Stimulated activated effector memory CD8-positive, alpha-beta T cell treated with anti-CD3 and anti-CD28 coated beads, Interleukin-12 subunit alpha, Interleukin-12 subunit beta, amount 100 ng/mL, for 72 hours (primary cell): ENCODE results near the gene CASZ1.

ENCODE experiments used
- ATAC-seq: fragments of 150-1000 bp; cut with Tn5 transposase; 2 replicates; pipeline ENCODE4 v1.10.0; 2021
- DNase-seq, 2 donors: peaks; one replicate each; pipeline ENCODE4 v3.0.0; 2021 to 2022; ENCODE audit warnings: low spot score in 2 of 2
- H3K27ac Mint-ChIP-seq: one replicate; pipeline ENCODE4 v1.8.0; 2022; ENCODE audit warnings: mild to moderate bottlenecking, mixed read lengths
- H3K36me3 Mint-ChIP-seq: one replicate; pipeline ENCODE4 v1.8.0; 2022; ENCODE audit warnings: mild to moderate bottlenecking, mixed read lengths
- H3K4me1 Mint-ChIP-seq: one replicate; pipeline ENCODE4 v1.8.0; 2022; ENCODE audit warnings: mixed read lengths
- H3K4me3 Mint-ChIP-seq: one replicate; pipeline ENCODE4 v1.8.0; 2022; ENCODE audit warnings: mild to moderate bottlenecking, mixed read lengths
- H3K9me3 Mint-ChIP-seq: one replicate; pipeline ENCODE4 v1.8.0; 2022; ENCODE audit warnings: mixed read lengths

CASZ1 gene

DNA sequence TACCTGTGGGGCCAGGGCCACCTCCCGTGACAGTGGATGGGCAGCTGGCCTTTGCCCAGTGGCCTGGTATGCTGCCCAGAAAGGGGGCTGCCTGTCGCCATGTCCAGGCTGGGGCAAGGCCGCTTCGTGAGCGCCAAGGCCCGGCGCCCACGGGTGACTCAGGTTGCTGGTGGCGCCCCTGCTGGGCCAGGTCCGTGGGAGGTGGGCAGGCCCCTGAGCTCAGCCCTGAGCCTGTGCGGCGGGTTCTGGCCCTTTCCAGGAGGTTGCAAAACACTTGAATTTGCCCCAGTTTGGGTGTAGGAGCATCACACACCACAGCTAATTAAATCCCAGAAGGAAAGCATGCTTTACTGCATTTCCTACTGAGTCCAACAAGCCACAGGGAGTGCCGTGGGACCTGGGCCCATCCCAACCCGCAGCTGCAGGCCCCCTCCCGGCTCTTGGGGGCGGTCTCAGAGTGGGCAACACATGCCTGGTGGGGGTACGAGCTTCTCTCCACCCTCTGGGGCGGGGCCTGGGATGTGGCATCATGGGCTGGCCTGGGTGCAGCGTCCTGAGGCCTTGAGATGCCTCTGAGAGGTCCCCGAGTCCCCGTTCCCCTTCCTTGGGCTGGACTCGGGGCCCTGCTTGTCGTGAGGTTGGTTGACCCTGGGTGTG lies 161.9 kb downstream of the CASZ1 start:
- DNase-seq (no peak), ATAC-seq (no peak)
- H3K27ac Mint-ChIP-seq: no peak overlapping the region
- H3K4me3 Mint-ChIP-seq: no peak overlapping the region
- H3K9me3 Mint-ChIP-seq: no peaks in the 10 kb centered on the region
- peaks cover 11% of the 10 kb centered on the region for H3K36me3 Mint-ChIP-seq
- no peaks in the 10 kb centered on the region for H3K4me1 Mint-ChIP-seq

DNA sequence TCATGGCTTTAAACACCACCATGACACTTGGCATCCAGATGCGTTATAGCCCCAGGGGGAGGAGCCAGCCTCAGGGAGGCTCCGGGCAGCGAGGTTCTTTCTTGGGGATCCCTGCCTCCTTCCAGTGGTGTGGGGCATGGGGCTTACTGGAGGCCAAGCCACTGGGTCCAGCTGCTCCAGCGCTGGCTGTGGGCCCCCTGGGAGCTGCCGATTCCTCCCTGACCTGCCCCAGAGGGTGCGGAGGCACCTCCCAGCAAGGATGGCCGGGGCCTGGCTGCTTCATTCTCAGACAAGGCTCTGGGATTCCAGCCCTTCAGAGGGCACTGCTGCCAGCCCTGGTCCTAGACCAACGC lies 162.4 kb downstream of the CASZ1 start:
- Mint-ChIP-seq H3K27ac (no peak overlapping the region), H3K36me3 (peaks cover 11% of the 10 kb centered on the region), H3K4me3 (no peak overlapping the region), H3K9me3 (no peaks in the 10 kb centered on the region), H3K4me1 (no peaks in the 10 kb centered on the region)
- DNase-seq (no peak), ATAC-seq (no peak)

DNA sequence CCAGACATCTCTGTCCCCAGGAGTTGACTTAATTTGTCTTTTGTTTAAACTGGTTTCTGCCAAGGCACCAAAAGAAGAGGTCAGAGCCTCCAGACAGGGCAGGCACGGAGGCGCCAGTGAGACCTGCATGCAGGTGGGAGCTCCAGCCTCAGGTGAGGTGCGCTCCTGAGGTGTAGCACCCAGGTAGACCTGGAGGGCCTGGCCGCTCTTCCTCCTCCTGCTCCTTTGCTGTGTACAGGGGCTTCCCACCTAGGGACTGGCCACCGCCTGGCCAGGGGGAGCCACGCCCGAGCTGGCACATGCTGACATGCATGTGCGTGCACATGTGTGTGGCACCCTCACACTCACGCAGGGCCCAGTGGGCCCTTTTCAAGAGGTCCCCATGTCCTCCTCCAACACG lies 163.0 kb downstream of the CASZ1 start:
- Mint-ChIP-seq H3K4me1 (no peaks in the 10 kb centered on the region), H3K27ac (no peak overlapping the region), H3K4me3 (no peak overlapping the region), H3K9me3 (no peaks in the 10 kb centered on the region), H3K36me3 (peaks cover 14% of the 10 kb centered on the region)
- DNase-seq (no peak), ATAC-seq (no peak)

DNA sequence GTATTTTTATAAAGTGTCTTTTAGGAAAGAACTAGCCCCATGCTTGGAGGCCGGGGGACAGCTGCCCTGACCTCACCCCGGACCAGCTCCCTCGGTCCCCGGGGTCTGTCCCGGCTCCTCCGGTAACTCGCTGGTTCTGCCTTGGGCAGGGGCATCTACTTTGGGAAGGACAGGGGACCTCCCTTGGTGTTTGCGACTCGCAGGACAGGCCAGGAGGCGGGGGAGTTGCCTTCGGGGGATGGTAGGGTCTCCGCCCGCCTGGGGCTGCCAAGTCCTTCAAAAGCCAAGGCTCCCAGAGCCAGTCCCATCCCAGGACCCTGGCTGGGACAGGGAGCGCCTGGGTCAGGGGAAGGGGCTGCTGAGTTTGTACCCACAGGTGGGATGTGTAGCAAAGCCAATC lies 163.8 kb downstream of the CASZ1 start:
- Mint-ChIP-seq H3K4me1 (no peaks in the 10 kb centered on the region), H3K36me3 (peaks cover 17% of the 10 kb centered on the region), H3K4me3 (no peak overlapping the region), H3K9me3 (no peaks in the 10 kb centered on the region), H3K27ac (no peak overlapping the region)
- ATAC-seq: no peak
- no peak for DNase-seq

DNA sequence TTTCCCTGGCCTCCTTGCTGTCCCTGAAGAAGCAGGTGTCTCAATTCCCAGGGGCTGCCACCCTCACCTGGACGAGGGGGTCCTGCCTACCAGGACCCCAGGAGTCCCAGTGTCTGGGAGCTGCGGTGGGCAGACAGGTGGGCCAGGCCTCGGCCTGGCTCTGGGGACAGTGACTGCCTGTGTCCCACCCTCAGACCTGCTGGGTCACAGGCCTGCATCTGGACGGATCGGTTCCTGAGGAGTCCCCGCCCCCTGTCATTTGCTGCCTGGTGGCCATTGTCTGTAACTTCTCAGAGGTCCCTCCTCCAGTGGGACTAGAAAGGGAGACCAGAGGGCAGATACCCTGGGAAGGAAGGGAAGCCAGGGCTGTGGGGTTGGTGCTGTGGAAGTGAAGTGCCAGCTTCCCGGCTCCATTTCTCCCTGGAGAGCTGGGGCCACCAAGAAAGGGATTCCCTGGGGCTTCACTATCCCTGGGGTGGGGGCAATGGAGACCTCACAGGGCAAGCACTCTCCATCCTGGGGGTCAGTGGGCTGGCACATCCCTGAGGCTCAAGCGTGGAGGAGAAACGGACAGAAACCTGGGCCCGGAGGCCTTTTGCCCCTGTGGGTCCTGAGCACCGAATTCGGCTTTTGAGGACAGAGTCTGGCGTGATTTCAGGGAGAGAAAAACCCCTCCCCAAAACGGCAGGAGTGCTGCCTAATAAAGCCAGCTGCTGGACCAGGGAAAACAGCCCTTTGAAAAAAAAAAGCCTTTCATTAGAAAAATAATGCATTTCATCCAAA lies 164.4 kb downstream of the CASZ1 start:
- Mint-ChIP-seq H3K4me1 (no peaks in the 10 kb centered on the region), H3K4me3 (no peak overlapping the region), H3K36me3 (peaks cover 17% of the 10 kb centered on the region), H3K27ac (no peak overlapping the region), H3K9me3 (no peaks in the 10 kb centered on the region)
- DNase-seq: no peak
- ATAC-seq: no peak

DNA sequence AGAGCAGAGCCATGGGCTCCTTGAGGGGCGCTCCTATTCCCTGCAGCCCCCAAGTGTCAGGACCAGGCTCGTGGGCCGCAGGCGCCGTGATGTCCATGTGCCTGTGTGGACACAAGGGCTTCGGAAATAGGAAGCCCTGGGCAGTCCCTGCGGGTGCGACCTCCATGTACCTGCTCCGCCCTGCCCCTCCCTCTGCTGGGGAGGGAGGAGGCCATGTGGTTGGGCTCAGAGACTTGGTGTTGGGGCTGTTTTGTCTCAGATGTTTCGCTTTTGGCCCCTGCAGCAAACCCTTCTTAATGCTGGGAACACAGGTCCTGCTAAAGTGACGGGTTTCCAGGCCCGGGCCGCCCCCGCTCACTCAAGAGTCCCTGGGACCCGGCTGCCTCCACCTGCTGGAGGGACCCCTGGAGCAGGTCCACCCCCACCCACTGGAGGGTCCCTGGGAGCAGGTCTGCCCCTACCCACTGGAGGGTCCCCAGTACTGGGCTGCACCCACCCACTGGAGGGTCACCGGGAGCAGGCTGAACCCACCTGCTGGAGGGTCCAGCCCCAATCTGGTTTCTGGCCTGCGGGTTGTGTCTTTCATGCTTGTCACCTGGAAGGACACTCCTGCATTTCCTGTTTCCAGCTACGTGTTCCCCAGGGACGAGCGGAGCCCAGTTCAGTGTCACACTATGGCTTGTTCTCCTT lies 165.2 kb downstream of the CASZ1 start:
- Mint-ChIP-seq H3K36me3 (peaks cover 17% of the 10 kb centered on the region), H3K9me3 (no peaks in the 10 kb centered on the region), H3K27ac (no peak overlapping the region), H3K4me1 (no peaks in the 10 kb centered on the region), H3K4me3 (no peak overlapping the region)
- ATAC-seq: peak; percentile 9
- DNase-seq: no peak

DNA sequence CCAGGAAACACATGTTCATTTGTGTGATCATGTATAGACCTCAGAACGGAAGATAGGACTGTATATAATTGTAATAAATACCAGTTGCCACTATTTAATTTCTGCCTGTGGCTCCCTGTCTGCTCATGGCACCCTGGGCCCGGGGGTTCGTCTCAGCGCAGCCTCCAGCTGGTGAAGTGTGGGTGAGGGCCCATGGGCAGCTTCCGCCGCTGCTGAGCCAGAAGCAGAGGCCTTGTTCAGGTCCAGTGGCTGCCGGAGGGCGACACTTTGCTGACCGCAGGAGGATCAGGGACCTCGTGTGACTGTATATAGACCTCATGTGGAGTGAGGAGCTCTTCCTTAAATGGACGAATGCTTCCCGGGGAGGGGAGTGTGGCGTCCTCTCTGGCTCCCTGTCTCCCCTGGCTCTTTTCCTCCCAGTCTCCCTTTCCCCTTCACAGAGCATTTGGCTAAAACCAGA lies 165.8 kb downstream of the CASZ1 start:
- Mint-ChIP-seq H3K4me3 (no peak overlapping the region), H3K36me3 (peaks cover 14% of the 10 kb centered on the region), H3K4me1 (no peaks in the 10 kb centered on the region), H3K27ac (no peak overlapping the region), H3K9me3 (no peaks in the 10 kb centered on the region)
- no peak for DNase-seq
- no peak for ATAC-seq

DNA sequence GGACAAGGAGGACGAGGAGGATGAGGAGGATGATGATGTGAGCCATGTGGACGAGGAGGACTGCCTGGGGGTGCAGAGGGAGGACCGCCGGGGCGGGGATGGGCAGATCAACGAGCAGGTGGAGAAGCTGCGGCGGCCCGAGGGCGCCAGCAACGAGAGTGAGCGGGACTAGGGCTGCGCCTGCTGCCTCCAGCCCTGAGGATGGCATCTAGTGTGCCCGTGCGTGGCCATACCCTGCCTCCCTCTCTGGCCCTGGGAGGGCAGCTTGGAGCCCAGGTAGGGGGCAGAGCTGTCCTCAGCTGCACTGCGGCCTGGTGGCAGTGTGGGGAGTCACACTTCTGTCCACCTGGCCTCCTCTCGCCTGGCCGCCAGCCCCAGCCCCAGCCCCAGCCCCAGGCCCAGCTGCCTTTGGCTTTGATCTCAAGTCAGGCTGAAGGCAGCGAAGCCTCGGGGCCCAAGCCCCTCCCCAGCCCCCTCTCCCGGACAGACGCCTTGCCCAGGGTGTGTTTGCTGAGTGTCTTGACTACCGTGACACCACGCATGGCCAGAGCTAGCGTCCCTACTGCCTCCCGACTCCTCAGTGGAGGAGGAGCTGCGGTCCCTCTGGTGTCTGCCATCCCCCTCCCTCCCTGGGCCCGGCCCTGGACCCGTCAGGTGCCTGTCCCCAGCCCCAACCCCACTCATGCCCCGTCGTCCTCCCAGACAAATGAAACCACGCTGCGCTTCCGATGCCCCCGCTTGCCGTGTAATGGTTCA lies 166.5 kb downstream of the CASZ1 start:
- H3K9me3 Mint-ChIP-seq: no peaks in the 10 kb centered on the region
- no peaks in the 10 kb centered on the region for H3K4me1 Mint-ChIP-seq
- DNase-seq (no peak), ATAC-seq (no peak)
- no peak overlapping the region for H3K4me3 Mint-ChIP-seq
- H3K36me3 Mint-ChIP-seq: peaks cover 11% of the 10 kb centered on the region
- peak overlapping the region; percentile 45 for H3K27ac Mint-ChIP-seq

DNA sequence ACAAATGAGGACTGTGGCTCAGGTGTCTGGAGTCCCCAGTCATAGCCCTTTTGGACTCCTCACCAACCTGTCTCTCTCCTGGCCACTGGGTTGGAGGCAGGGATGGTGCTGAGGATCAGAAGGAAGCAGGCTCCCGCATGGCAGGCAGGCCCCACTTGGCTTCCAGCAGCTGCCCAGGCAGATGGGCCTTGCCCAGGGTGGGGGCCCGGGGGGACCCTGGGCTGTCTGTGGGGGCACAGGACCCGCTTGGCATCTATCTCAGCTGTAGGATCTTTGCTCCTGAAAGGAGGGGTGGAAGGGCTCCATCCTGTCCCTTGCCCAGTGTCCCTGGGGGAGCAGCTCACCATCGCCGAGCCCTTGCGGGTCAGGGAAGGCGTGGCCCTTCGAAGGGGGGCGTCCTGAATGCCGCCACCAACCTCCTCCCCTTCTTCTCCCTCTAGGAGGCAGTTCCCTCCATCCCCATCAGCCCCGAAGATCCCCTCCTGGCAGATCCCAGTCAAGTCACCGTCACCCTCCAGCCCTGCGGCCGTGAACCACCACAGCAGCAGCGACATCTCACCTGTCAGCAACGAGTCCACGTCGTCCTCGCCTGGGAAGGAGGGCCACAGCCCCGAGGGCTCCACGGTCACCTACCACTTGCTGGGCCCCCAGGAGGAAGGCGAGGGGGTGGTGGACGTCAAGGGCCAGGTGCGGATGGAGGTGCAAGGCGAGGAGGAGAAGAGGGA lies 167.2 kb downstream of the CASZ1 start:
- DNase-seq (no peak), ATAC-seq (no peak)
- H3K9me3 Mint-ChIP-seq: no peaks in the 10 kb centered on the region
- peak overlapping the region; percentile 45 for H3K27ac Mint-ChIP-seq
- H3K36me3 Mint-ChIP-seq: peaks cover 11% of the 10 kb centered on the region
- no peak overlapping the region for H3K4me3 Mint-ChIP-seq
- no peaks in the 10 kb centered on the region for H3K4me1 Mint-ChIP-seq

DNA sequence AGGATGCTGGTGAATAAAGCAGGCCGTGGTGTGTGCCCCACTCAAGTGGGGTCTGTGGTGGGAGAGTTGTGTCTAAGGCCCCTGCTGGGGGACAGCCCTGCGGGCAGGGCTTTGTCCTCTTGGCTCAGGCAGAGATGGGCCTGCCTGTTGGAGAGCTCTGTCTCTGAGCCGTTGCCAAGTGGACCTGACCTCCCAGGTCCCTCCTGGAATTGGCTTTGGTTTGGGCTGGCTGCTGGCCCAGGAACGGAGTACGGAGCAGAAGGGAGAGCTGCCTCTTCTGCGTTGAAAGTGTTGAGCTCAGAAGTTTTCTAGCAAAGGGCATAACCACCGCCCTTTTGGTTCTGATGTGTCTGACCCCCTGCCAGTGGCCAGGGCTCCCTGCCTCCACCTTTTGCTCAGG lies 167.8 kb downstream of the CASZ1 start:
- DNase-seq (no peak), ATAC-seq (no peak)
- Mint-ChIP-seq H3K36me3 (peaks cover 16% of the 10 kb centered on the region), H3K9me3 (no peaks in the 10 kb centered on the region), H3K4me3 (no peak overlapping the region), H3K4me1 (no peaks in the 10 kb centered on the region), H3K27ac (no peak overlapping the region)

DNA sequence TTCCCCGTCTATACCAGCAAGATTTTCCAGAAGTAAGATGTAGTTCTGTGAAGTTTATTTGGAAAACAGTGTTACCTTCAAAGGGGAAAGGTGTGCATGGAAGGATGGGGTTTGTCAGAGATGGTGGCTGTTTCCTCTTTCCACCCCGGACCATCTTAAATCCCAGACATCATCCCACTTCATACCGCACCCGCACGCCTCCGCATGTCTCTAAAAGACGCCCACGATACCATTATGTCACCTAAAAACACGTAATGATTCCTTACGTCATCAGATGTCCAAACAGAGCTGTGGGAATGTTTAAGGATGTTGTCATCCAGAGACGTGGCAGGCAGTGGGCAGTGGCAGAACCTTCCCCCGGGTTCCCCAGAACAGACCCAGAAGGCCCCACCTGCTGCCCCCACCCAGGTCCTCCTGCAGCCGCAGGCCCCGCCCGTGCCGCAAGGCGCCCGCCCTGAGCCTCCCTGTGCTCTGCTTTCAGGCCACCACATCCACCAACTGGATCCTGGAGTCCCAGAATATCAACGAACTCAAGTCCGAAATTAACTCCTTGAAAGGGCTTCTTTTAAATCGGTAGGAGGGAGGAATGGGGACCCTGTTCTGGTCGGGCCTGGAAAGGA lies 169.5 kb downstream of the CASZ1 start:
- DNase-seq (no peak), ATAC-seq (no peak)
- Mint-ChIP-seq H3K36me3 (peaks cover 17% of the 10 kb centered on the region), H3K4me1 (no peaks in the 10 kb centered on the region), H3K9me3 (no peaks in the 10 kb centered on the region), H3K27ac (no peak overlapping the region), H3K4me3 (no peak overlapping the region)

DNA sequence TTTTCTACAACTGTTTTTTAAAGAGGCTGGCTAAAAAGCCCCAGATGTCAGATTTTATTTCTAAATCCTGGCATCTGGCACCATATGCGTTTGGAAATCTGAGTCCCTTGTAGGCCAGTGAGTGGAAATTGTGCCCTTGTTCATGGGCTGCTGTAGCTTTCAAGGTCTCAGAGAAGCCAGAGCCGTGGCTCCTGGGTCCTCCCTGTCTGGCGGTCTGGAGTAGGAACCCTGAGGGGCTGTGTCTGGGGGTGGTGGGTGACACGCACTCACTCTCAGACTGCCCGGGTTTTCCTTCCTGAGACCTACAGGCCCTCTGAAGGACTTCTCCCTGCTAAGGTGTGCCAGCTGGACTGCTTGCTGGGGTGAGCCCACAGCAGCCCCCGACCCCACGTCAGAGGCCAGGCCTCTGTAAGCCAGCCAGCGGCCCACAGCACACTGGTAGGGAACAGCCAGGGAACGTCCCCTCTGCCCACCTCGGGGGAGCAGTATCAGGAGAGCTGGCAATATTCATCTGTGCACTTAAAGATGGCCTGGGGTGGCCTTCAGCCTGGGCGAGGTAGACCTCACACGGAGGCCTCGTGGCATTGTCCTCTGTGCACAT lies 170.2 kb downstream of the CASZ1 start:
- ATAC-seq (no peak), DNase-seq (no peak)
- Mint-ChIP-seq H3K4me3 (no peak overlapping the region), H3K27ac (no peak overlapping the region), H3K4me1 (no peaks in the 10 kb centered on the region), H3K9me3 (no peaks in the 10 kb centered on the region), H3K36me3 (peaks cover 17% of the 10 kb centered on the region)

DNA sequence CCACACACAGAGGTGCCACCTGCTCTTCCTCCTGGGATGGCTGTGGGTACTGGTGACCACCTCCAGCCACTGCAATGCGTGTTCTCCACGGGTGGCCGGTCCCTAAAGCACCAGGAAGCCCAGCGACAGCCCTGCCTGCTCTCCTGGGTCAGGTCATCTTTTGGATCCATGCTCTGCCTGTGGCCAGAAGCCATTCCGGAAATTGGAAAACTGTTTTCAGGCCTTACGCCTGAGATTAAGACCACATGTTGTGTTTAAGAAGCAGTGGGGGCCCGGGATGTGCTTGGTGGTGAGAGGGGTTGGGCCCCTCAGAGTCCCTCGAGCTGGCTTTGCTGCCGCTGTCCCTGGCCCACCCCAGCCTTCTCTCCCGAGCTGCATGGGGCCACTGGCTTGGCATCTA lies 170.9 kb downstream of the CASZ1 start:
- Mint-ChIP-seq H3K36me3 (peaks cover 15% of the 10 kb centered on the region), H3K4me3 (no peak overlapping the region), H3K4me1 (no peaks in the 10 kb centered on the region), H3K27ac (no peak overlapping the region), H3K9me3 (no peaks in the 10 kb centered on the region)
- no peak for ATAC-seq
- no peak for DNase-seq

DNA sequence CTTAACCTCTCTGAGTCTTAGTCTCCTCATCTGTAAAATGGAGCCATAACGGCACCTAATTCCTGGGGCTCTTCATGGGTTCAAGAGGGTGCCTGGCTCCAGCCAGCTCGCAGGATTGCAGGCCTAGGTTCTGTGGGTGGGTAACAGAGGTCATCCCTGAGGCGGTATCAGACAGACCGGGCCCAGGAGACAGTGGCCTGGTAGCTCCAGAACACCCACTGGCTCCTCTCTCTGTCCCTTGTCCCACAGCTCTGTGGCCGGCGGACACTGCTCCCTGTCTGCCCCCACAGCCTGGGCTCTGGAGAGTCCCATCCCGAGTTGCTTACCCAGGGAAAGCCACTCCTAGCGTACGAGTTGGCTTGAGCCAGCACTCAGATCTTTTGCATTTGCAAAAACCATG lies 171.4 kb downstream of the CASZ1 start:
- Mint-ChIP-seq H3K4me1 (no peaks in the 10 kb centered on the region), H3K36me3 (peaks cover 11% of the 10 kb centered on the region), H3K4me3 (no peak overlapping the region), H3K9me3 (no peaks in the 10 kb centered on the region), H3K27ac (no peak overlapping the region)
- DNase-seq (no peak), ATAC-seq (no peak)
